Right lobe of liver (tissue), 4 donors: ENCODE measurements around the gene WNK3.

ENCODE experiments used
- POLR2A ChIP-seq: fragments of 450-650 bp; IDR thresholded peaks from one replicate; pipeline ENCODE4 v1.6.1; 2017; ENCODE audit warnings: antibody characterized with exemption, mild to moderate bottlenecking
- TF ChIP-seq, protein P1 (sequence below), 4 donors: fragments of 200-600 bp in 3 of 4; fragments of 450-650 bp in 1 of 4; IDR thresholded peaks; one replicate each; pipeline versions ENCODE4 v1.5.1 to v1.8.0; 2016 to 2022; ENCODE audit warnings: antibody characterized with exemption in 4 of 4, mild to moderate bottlenecking in 2 of 4
- donor health status: DM: no; HTN: no; CAD: no.
- donor health status: DM: no; HTN: no; CAD: no.
- donor health status: DM: no; HTN: yes; CAD: no.

DNA sequence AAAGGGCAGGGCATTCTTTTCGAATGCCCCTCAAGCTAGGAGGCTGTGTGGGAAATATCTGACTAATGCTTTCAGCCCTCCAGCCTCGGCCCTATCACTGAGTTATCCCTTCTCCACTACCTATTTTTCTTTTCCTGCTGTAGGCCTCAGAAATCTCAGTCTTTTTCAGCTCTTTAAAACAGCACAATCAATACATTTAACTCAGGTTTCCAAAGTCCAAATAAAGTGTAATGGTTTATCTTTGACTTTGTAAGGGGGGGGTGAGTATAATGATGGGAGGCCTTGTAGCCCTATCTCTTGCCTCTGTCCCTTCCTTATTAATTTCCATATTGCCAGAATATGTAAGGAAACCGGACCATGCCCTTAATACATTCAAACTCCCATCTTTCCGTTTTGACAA, 1.6 kb upstream of the WNK3 start:
- TF ChIP-seq, protein P1, sequence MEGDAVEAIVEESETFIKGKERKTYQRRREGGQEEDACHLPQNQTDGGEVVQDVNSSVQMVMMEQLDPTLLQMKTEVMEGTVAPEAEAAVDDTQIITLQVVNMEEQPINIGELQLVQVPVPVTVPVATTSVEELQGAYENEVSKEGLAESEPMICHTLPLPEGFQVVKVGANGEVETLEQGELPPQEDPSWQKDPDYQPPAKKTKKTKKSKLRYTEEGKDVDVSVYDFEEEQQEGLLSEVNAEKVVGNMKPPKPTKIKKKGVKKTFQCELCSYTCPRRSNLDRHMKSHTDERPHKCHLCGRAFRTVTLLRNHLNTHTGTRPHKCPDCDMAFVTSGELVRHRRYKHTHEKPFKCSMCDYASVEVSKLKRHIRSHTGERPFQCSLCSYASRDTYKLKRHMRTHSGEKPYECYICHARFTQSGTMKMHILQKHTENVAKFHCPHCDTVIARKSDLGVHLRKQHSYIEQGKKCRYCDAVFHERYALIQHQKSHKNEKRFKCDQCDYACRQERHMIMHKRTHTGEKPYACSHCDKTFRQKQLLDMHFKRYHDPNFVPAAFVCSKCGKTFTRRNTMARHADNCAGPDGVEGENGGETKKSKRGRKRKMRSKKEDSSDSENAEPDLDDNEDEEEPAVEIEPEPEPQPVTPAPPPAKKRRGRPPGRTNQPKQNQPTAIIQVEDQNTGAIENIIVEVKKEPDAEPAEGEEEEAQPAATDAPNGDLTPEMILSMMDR (IDR thresholded peaks at IDR 0.05) = no peak
- no peak for TF ChIP-seq POLR2A
